Measurements from ENCODE around the gene CCSER1. TPM values are rescaled to one million over a fixed set of nuclear protein-coding genes. Genes with fewer than 3 reads are reported as not detected.

Gene CCSER1
- total and polyA plus RNA-seq, 2 experiments from 2014 or later = not detected

DNA sequence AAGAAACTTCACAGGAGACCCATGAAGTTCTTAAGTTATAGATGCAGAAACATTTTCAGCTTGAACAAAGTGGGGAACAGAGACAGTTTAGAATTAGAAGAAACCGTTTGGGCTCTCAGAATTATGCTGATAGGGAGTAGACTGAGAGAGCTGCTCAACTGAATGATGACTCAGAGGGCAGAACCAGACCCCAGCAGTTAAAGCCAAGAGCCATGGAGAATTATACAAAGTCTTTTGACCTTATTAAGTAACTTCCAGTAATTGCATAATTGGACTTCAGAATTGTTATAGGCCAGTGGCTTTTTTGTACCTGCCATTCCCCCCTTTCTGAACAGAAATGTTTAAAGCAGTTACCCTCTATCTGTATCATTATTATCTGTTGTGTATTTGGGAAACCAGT, 642.1 kb downstream of the CCSER1 start:
- TF ChIP-seq EZH2phosphoT487 (IDR thresholded peaks at IDR 0.05; ENCODE audit: insufficient read depth, low read depth) = no peak
- no peak for TF ChIP-seq EZH2 (IDR thresholded peaks at IDR 0.05; ENCODE audit: insufficient read depth, poor library complexity, severe bottlenecking)
- Histone ChIP-seq H4K20me1 (ENCODE audit: insufficient read depth) (no peaks in the 10 kb centered on the region), H3K79me2 (ENCODE audit: insufficient read depth) (no peaks in the 10 kb centered on the region), H3K9me3 (ENCODE audit: low read depth) (peaks cover 6% of the 10 kb centered on the region), H3K27ac (no peak overlapping the region), H3F3A (ENCODE audit: insufficient read depth) (no peaks in the 10 kb centered on the region), H3K9me2 (ENCODE audit: insufficient read depth) (no peaks in the 10 kb centered on the region), H3K4me2 (ENCODE audit: unreplicated experiment) (no peak overlapping the region), H3K9ac (no peak overlapping the region), H3K4me3 (no peak overlapping the region), H3K36me3 (ENCODE audit: low read depth) (no peaks in the 10 kb centered on the region), H3K27me3 (replicated peaks; ENCODE audit: insufficient read depth) (no peaks in the 10 kb centered on the region), H2AFZ (no peak overlapping the region), H3K4me1 (ENCODE audit: insufficient read depth) (no peaks in the 10 kb centered on the region)
- whole genome bisulfite sequencing, 2 experiments (ENCODE audit: low coverage in 1 of 2, low lambda C conversion rate in 2 of 2, missing lambda C conversion rate in 2 of 2) = 3 to 4% methylated on average over 1 of the region's 1 CpG
- in situ Hi-C loops (cut with MboI) = no loop called here
- DNase-seq = no peak

DNA sequence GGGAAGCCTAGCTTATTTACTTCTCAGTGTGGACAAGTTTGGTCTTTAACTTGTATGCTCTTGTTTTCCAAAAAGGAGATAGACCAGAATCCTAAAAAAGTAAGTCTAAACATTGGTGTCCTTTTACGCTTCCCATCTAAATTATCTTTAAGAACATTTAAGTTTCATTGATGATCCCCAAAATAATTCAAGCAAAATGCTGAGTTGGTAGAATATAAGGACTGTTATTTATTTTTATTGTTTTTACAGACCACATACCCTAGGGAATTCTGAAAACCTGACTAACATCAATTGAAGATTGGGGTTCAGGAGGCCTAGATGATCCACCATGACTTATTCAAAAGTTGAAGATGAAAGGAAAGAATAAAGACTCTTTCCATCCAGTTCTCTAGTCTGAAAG, 653.0 kb downstream of the CCSER1 start:
- 40 to 49% methylated on average over 1 of the region's 1 CpG for WGBS, 2 experiments (ENCODE audit: low coverage in 1 of 2, low lambda C conversion rate in 2 of 2, missing lambda C conversion rate in 2 of 2)
- no peaks in the 10 kb centered on the region for H3K36me3 ChIP-seq (ENCODE audit: low read depth)
- no peaks in the 10 kb centered on the region for H3K27me3 ChIP-seq (replicated peaks; ENCODE audit: insufficient read depth)
- H4K20me1 ChIP-seq (ENCODE audit: insufficient read depth) = no peaks in the 10 kb centered on the region
- H3K9me2 ChIP-seq (ENCODE audit: insufficient read depth) = no peaks in the 10 kb centered on the region
- H3K4me3 ChIP-seq = no peak overlapping the region
- no peaks in the 10 kb centered on the region for H3K79me2 ChIP-seq (ENCODE audit: insufficient read depth)
- H2AFZ ChIP-seq = no peak overlapping the region
- H3K9ac ChIP-seq = no peak overlapping the region
- TF ChIP-seq EZH2 (IDR thresholded peaks at IDR 0.05; ENCODE audit: insufficient read depth, poor library complexity, severe bottlenecking) = no peak
- no peak for TF ChIP-seq EZH2phosphoT487 (IDR thresholded peaks at IDR 0.05; ENCODE audit: insufficient read depth, low read depth)
- H3K4me2 ChIP-seq (ENCODE audit: unreplicated experiment) = no peak overlapping the region
- H3K27ac ChIP-seq = no peak overlapping the region
- no peak for DNase-seq
- no peaks in the 10 kb centered on the region for H3K9me3 ChIP-seq (ENCODE audit: low read depth)
- H3K4me1 ChIP-seq (ENCODE audit: insufficient read depth) = no peaks in the 10 kb centered on the region
- no peaks in the 10 kb centered on the region for H3F3A ChIP-seq (ENCODE audit: insufficient read depth)
- in situ Hi-C loops (cut with MboI) = no loop called here

- Histone ChIP-seq H3K4me2 (ENCODE audit: unreplicated experiment) (no peak overlapping the region), H3F3A (ENCODE audit: insufficient read depth) (no peaks in the 10 kb centered on the region), H3K9ac (no peak overlapping the region), H3K27me3 (replicated peaks; ENCODE audit: insufficient read depth) (no peaks in the 10 kb centered on the region), H3K9me3 (ENCODE audit: low read depth) (no peaks in the 10 kb centered on the region), H3K4me1 (ENCODE audit: insufficient read depth) (no peaks in the 10 kb centered on the region), H3K27ac (no peak overlapping the region), H3K79me2 (ENCODE audit: insufficient read depth) (no peaks in the 10 kb centered on the region), H3K9me2 (ENCODE audit: insufficient read depth) (no peaks in the 10 kb centered on the region), H3K36me3 (ENCODE audit: low read depth) (no peaks in the 10 kb centered on the region), H2AFZ (no peak overlapping the region), H3K4me3 (no peak overlapping the region), H4K20me1 (ENCODE audit: insufficient read depth) (no peaks in the 10 kb centered on the region)
- in situ Hi-C loops (cut with MboI) = no loop called here
- no peak for TF ChIP-seq EZH2phosphoT487 (IDR thresholded peaks at IDR 0.05; ENCODE audit: insufficient read depth, low read depth)
- TF ChIP-seq EZH2 (IDR thresholded peaks at IDR 0.05; ENCODE audit: insufficient read depth, poor library complexity, severe bottlenecking) = no peak
- 5 to 6% methylated on average over 1 of the region's 1 CpG for WGBS, 2 experiments (ENCODE audit: low coverage in 1 of 2, low lambda C conversion rate in 2 of 2, missing lambda C conversion rate in 2 of 2)
- no peak for DNase-seq
Observed at GRCh38 chr4:90786602-90787001, 659.4 kb downstream of the CCSER1 start.

DNA sequence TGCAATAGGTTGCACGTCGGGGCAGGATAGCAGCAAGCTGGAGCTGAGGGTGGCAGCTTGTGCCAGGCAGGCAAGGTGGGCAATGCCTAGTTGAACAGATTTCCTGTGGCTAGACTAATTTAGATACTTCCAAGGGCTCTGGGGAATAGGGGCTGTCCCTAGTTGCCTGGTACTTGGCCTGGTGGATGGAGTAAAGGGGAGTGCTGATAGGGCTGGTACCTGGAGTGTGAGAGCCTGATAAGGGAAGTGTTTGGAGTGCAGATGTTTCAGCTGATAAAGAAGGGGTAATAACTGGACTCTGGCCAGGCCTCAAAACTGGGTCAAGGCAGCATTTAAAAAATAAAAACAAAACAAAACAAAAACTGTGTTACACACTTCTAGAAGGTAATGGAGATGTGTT, 665.5 kb downstream of the CCSER1 start:
- DNase-seq = no peak
- Histone ChIP-seq H3K9ac (no peak overlapping the region), H3K4me2 (ENCODE audit: unreplicated experiment) (no peak overlapping the region), H4K20me1 (ENCODE audit: insufficient read depth) (no peaks in the 10 kb centered on the region), H3K9me2 (ENCODE audit: insufficient read depth) (no peaks in the 10 kb centered on the region), H2AFZ (no peak overlapping the region), H3K4me1 (ENCODE audit: insufficient read depth) (no peaks in the 10 kb centered on the region), H3K9me3 (ENCODE audit: low read depth) (no peaks in the 10 kb centered on the region), H3K27me3 (replicated peaks; ENCODE audit: insufficient read depth) (no peaks in the 10 kb centered on the region), H3K36me3 (ENCODE audit: low read depth) (no peaks in the 10 kb centered on the region), H3K27ac (no peak overlapping the region), H3F3A (ENCODE audit: insufficient read depth) (no peaks in the 10 kb centered on the region), H3K4me3 (no peak overlapping the region), H3K79me2 (ENCODE audit: insufficient read depth) (no peaks in the 10 kb centered on the region)
- WGBS, 2 experiments (ENCODE audit: low coverage in 1 of 2, low lambda C conversion rate in 2 of 2, missing lambda C conversion rate in 2 of 2) = 0% methylated on average over 2 of the region's 2 CpGs
- in situ Hi-C loops (cut with MboI) = no loop called here
- TF ChIP-seq EZH2 (IDR thresholded peaks at IDR 0.05; ENCODE audit: insufficient read depth, poor library complexity, severe bottlenecking) = no peak
- TF ChIP-seq EZH2phosphoT487 (IDR thresholded peaks at IDR 0.05; ENCODE audit: insufficient read depth, low read depth) = no peak

DNA sequence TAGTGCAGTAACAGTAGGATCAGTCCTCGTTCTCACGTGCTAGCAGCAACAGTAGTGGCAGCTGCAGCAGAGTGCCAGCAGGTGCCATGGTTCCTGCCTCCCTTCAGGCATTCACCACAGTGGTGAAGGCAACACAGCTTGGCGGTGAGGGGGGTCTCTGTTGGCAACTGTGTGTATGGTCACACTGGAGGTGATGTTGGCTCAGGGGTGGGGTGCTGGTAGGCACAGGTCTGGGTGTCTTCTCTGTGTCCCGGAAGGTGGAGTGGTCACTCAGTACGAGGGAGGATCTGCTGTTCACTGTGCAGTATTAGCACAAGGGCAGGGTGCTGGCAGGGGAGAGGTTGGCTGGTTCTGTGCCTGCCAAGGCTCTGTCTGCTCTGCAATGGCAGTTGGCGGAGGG, 671.8 kb downstream of the CCSER1 start:
- Histone ChIP-seq H3K9me3 (ENCODE audit: low read depth) (no peaks in the 10 kb centered on the region), H3K4me3 (no peak overlapping the region), H3K4me1 (ENCODE audit: insufficient read depth) (no peaks in the 10 kb centered on the region), H3K9me2 (ENCODE audit: insufficient read depth) (no peaks in the 10 kb centered on the region), H3K36me3 (ENCODE audit: low read depth) (no peaks in the 10 kb centered on the region), H3K9ac (no peak overlapping the region), H3K27ac (no peak overlapping the region), H3K4me2 (ENCODE audit: unreplicated experiment) (no peak overlapping the region), H2AFZ (no peak overlapping the region), H4K20me1 (ENCODE audit: insufficient read depth) (no peaks in the 10 kb centered on the region), H3K79me2 (ENCODE audit: insufficient read depth) (no peaks in the 10 kb centered on the region), H3F3A (ENCODE audit: insufficient read depth) (no peaks in the 10 kb centered on the region), H3K27me3 (replicated peaks; ENCODE audit: insufficient read depth) (no peaks in the 10 kb centered on the region)
- WGBS, 2 experiments (ENCODE audit: low coverage in 1 of 2, low lambda C conversion rate in 2 of 2, missing lambda C conversion rate in 2 of 2) = 22 to 29% methylated on average over 6 of the region's 6 CpGs
- TF ChIP-seq EZH2phosphoT487 (IDR thresholded peaks at IDR 0.05; ENCODE audit: insufficient read depth, low read depth) = no peak
- no peak for TF ChIP-seq EZH2 (IDR thresholded peaks at IDR 0.05; ENCODE audit: insufficient read depth, poor library complexity, severe bottlenecking)
- in situ Hi-C loops (cut with MboI) = no loop called here
- no peak for DNase-seq

Data from GM23248 (cell line).